Measurements from ENCODE around the gene MYOZ3. TPM values are rescaled to one million over a fixed set of nuclear protein-coding genes. Genes with fewer than 3 reads are reported as not detected.
A peak's percentile ranks its signal among the peaks of the same experiment; 100 is the strongest.

The MYOZ3 gene
- total and polyA plus RNA-seq, 2 of the 8 experiments (the other 6 are each of a cell fraction or from before 2014, with no cell fraction given), result 9.6 to 19.1 TPM

DNA sequence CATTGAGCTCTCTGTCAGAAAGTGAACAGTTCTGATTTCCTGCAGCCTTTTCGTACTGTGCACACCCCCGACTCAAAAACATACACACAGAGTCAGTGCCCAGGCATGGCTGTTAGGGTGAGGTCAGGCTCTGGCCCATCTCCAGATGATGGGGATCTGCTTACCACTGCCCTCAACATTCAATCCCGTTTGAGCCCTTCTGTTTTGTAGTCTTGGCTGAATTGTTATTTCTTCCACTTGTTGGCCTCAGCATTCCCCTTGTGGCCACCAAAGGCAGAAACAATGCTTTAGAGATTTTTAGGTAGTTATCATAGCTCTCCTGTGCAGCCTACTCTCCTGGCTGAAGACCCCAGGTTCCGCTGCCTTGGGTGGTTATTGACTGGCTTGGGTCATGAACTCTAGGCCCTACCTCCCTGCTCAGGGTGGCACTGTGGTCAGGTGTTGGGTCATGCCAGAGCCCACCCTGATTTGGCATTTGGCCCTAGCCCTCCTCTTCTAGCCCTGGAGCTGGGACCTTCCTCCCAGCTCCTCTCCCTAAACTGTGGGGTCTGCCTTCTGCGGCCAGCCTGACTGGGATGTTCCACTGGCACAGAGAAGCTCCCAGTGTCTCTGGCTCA is 7.8 kb upstream of the MYOZ3 start:
- H3K4me3 ChIP-seq (ENCODE audit: extremely low read depth in 1 of 4, insufficient read depth in 2 of 4, low read depth in 3 of 4, low read length in 4 of 4), result no peak overlapping the region
- TF ChIP-seq FOSL1 (IDR thresholded peaks at IDR 0.05; ENCODE audit: insufficient read depth, low read depth, low read length) (no peak), SAP30 (IDR thresholded peaks at IDR 0.05; ENCODE audit: insufficient read depth, insufficient replicate concordance, low read length) (no peak), RAD21 (IDR thresholded peaks at IDR 0.05 in 1 of 2, conservative IDR thresholded peaks at IDR 0.05 in 1 of 2; ENCODE audit: low read depth in 2 of 2, low read length in 2 of 2) (peak; percentile 7 to 31; a peak in 2 of 4 replicates), NANOG (IDR thresholded peaks at IDR 0.05; ENCODE audit: insufficient read depth, low read depth, low read length, poor library complexity, severe bottlenecking) (no peak), KDM5A (IDR thresholded peaks at IDR 0.05; ENCODE audit: low read length) (no peak), CTCF (IDR thresholded peaks at IDR 0.05; ENCODE audit: control extremely low read depth in 1 of 3, insufficient read depth in 1 of 3, low read depth in 1 of 3, low read length in 3 of 3) (peak in 1 of 3 experiments; percentile 24; a peak in 1 of 4 replicates), SRF (IDR thresholded peaks at IDR 0.05; ENCODE audit: low read depth, low read length) (no peak)
- TF ChIP-seq, protein P1, sequence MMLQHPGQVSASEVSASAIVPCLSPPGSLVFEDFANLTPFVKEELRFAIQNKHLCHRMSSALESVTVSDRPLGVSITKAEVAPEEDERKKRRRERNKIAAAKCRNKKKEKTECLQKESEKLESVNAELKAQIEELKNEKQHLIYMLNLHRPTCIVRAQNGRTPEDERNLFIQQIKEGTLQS (IDR thresholded peaks at IDR 0.05; ENCODE audit: insufficient read depth, low read depth, low read length), result no peak

More for the DNA sequence above, 7.8 kb upstream of the MYOZ3 start:
- Histone ChIP-seq H3K18ac (ENCODE audit: extremely low read depth, low read length) (no peak overlapping the region), H3K27ac (ENCODE audit: low read depth, low read length) (no peak overlapping the region), H3K23me2 (ENCODE audit: low read depth, low read length) (peaks cover 2% of the 10 kb centered on the region; the same call in 1 of the 2 replicates), H3K23ac (ENCODE audit: insufficient read length) (no peak overlapping the region), H2AFZ (ENCODE audit: low read length) (no peak overlapping the region), H3K9me3 (ENCODE audit: insufficient read depth in 2 of 2, low read depth in 1 of 2, low read length in 1 of 2) (no peaks in the 10 kb centered on the region), H3K56ac (replicated peaks; ENCODE audit: insufficient read length, low read depth, low read length) (no peak overlapping the region), H3K36me3 (ENCODE audit: control insufficient read depth in 2 of 4, insufficient read depth in 4 of 4, low read length in 3 of 4) (no peaks in the 10 kb centered on the region), H4K5ac (ENCODE audit: insufficient read length, low read depth, low read length) (no peak overlapping the region), H4K20me1 (replicated peaks in 1 of 2; ENCODE audit: control insufficient read depth in 1 of 2, insufficient read depth in 2 of 2, low read length in 2 of 2) (no peaks in the 10 kb centered on the region), H3K79me1 (ENCODE audit: low read depth, low read length) (no peaks in the 10 kb centered on the region), H3K14ac (ENCODE audit: insufficient read length) (no peak overlapping the region), H3K4me2 (ENCODE audit: insufficient read depth in 1 of 2, low read depth in 2 of 2, low read length in 2 of 2) (no peak overlapping the region), H3K27me3 (replicated peaks in 1 of 4; ENCODE audit: control insufficient read depth in 3 of 4, extremely low read depth in 1 of 4, insufficient read depth in 3 of 4, low read length in 3 of 4) (no peaks in the 10 kb centered on the region; a peak in 1 of 7 replicates), H2AK5ac (ENCODE audit: low read depth, low read length) (no peak overlapping the region), H2BK20ac (ENCODE audit: low read length) (no peak overlapping the region), H3K4ac (replicated peaks; ENCODE audit: insufficient read length, low read depth, low read length) (no peak overlapping the region), H2BK12ac (ENCODE audit: low read depth, low read length) (no peak overlapping the region), H3K79me2 (ENCODE audit: control insufficient read depth in 1 of 2, insufficient read depth in 2 of 2, low read length in 2 of 2) (no peaks in the 10 kb centered on the region), H4K8ac (ENCODE audit: extremely low read depth, insufficient read depth, low read length) (no peak overlapping the region), H3K4me1 (replicated peaks in 1 of 4; ENCODE audit: control insufficient read depth in 3 of 4, insufficient read depth in 4 of 4, low read length in 3 of 4) (peaks cover 0 to 4% (median 2%) of the 10 kb centered on the region in 4 experiments; a peak in 4 of 7 replicates), H2BK15ac (ENCODE audit: low read length) (no peak overlapping the region), H2BK5ac (ENCODE audit: low read depth, low read length) (no peak overlapping the region), H4K91ac (replicated peaks; ENCODE audit: insufficient read length, low read length) (no peak overlapping the region), H3K9ac (replicated peaks in 1 of 4; ENCODE audit: extremely low read depth in 1 of 4, low read depth in 3 of 4, low read length in 3 of 4) (no peak overlapping the region), H2BK120ac (replicated peaks; ENCODE audit: low read depth, low read length) (no peak overlapping the region)
- WGBS, 2 experiments (ENCODE audit: extremely low coverage in 1 of 2, insufficient coverage in 1 of 2, insufficient read length in 1 of 2, insufficient replicate concordance in 2 of 2, low coverage in 1 of 2, low lambda C conversion rate in 2 of 2, missing lambda C conversion rate in 1 of 2), result 92% methylated on average over 5 of the region's 5 CpGs; no CpG with 5 or more reads in 1 of the 2 experiments
- CTCF ChIA-PET (ENCODE audit: partially characterized antibody), result interaction anchor here (0.7 to 20.1 kb wide), 24 partner anchors 3 to 204 kb away, joined by 3 to 303 read pairs (median 4); partner anchors contain the start of genes MYOZ3, RPS14 and SYNPO
- DNase-seq (ENCODE audit: low read depth in 1 of 2, low spot score in 2 of 2) (no peak), FAIRE-seq (no peak)
- POLR2A ChIA-PET (ENCODE audit: partially characterized antibody), result interaction anchor here (1.0 to 1.4 kb wide), 4 partner anchors 9 to 93 kb away, joined by 4 to 7 read pairs (median 6); partner anchors contain the start of gene RBM22
